Heart left ventricle (tissue), 16 donors: ENCODE data around the gene PIK3R1. TPM values are rescaled to one million over a fixed set of nuclear protein-coding genes. Genes with fewer than 3 reads are reported as not detected.

Experiments used
- ATAC-seq, 4 donors: fragments of 200-7000 bp; cut with Tn5 transposase; one replicate each; pipeline ENCODE4 v1.9.1; 2020 to 2022; ENCODE audit warnings: moderate library complexity in 4 of 4, mild to moderate bottlenecking in 3 of 4, moderate number of reproducible peaks in 1 of 4
- DNase-seq, 5 donors: peaks; one replicate each; pipeline ENCODE4 v3.0.0-alpha.2; 2020
- H3K27ac ChIP-seq, 12 donors: fragments of 200-600 bp; sonication (generic) in 4 of 12; one replicate each; pipeline versions ENCODE4 v1.5.0 to v1.8.0; 2016 to 2022; ENCODE audit warnings: mild to moderate bottlenecking in 2 of 12
- H3K27me3 ChIP-seq, 9 donors: fragments of 200-600 bp; sonication (generic) in 2 of 9; one replicate each; pipeline versions ENCODE4 v1.5.1 to v1.8.0; 2016 to 2022; ENCODE audit warnings: mild to moderate bottlenecking in 3 of 9
- H3K36me3 ChIP-seq, 9 donors: fragments of 200-600 bp; sonication (generic) in 2 of 9; one replicate each; pipeline versions ENCODE4 v1.5.0 to v1.8.0; 2018 to 2022; ENCODE audit warnings: mild to moderate bottlenecking in 2 of 9
- H3K4me1 ChIP-seq, 12 donors: fragments of 200-600 bp; sonication (generic) in 4 of 12; one replicate each; pipeline versions ENCODE4 v1.5.0 to v1.8.0; 2016 to 2022; ENCODE audit warnings: mild to moderate bottlenecking in 3 of 12
- H3K4me3 ChIP-seq, 12 donors: fragments of 200-600 bp; sonication (generic) in 4 of 12; one replicate each; pipeline versions ENCODE4 v1.5.0 to v1.8.0; 2017 to 2022; ENCODE audit warnings: mild to moderate bottlenecking in 9 of 12, moderate library complexity in 4 of 12
- H3K9me3 ChIP-seq, 12 donors: fragments of 200-600 bp; sonication (generic) in 4 of 12; one replicate each; pipeline versions ENCODE4 v1.5.0 to v1.8.0; 2016 to 2022; ENCODE audit warnings: mild to moderate bottlenecking in 1 of 12
- POLR2A ChIP-seq, 2 donors: fragments of 450-650 bp; IDR thresholded peaks; one replicate each; pipeline ENCODE4 v1.6.1; 2017; ENCODE audit warnings: antibody characterized with exemption in 2 of 2, mild to moderate bottlenecking in 2 of 2, moderate library complexity in 2 of 2
- WGBS, 4 donors: extraction: QIAGEN DNeasy Blood & Tissue Kit in 2 of 4; methylation state at CpG; one replicate each; pipeline versions ENCODE4 v1.1.5 to v1.1.7; 2013 to 2018; 5-methylcytosine and 5-hydroxymethylcytosine counted together
- intact Hi-C, 10 donors: fragments of 100-400 bp; cut with DNase I; formaldehyde crosslinking; loops; one replicate each; pipeline versions ENCODE4 v1.11.1 to v1.14.2; 2022
- polyA plus RNA-seq, 2 donors: library from polyadenylated mRNA; stranded (reverse); fragments of 200-250 nt; gene quantifications; one replicate each; pipeline ENCODE4 v1.2.3, GENCODE V29; 2013
- total RNA-seq, 9 donors: library from RNA; depleted of rRNA in 2 of 9; stranded (reverse); fragments of >200 nt in 2 of 9; fragmentation: NEBNext Ultra II Directional in 3 of 9; extraction: Animal tissue kit (Norgen Biotek cat#: 25700) in 3 of 9; gene quantifications; one replicate each; pipeline versions ENCODE4 v1.1.0 to v1.2.4, GENCODE V29; 2016 to 2023
- TF ChIP-seq, protein P1 (sequence below), 12 donors: fragments of 200-600 bp; sonication (generic) in 4 of 12; IDR thresholded peaks; one replicate each; pipeline versions ENCODE4 v1.5.0 to v1.8.0; 2018 to 2022; ENCODE audit warnings: antibody characterized with exemption in 12 of 12, mild to moderate bottlenecking in 5 of 12
- donor health status: ischemic (EF 13 %, LVEDD 7.1; RV severe dilation, severe dysfunction).
- donor health status: healthy with polysubstance abuse.
- donor health status: DM: no; HTN: yes; CAD: no.
- donor health status: DM: no; HTN: no; CAD: no.
- donor health status: ischemic (EF 25% LVEDD 6.9; RV normal size, moderate dysfunction).
- donor health status: ischemic (EF 25% LVEDD 5.7; RV mildly dilated, moderate dysfunction).
- donor health status: healthy.
- donor health status: DM: yes; HTN: yes; CAD: no.
- donor health status: ischemic (EF 35%, LVEDD 5.7; RV mildly dilated, moderate dysfunction).
- donor health status: nonischemic (EF 11% LVEDD 7.7; RV severe dilation, severe dysfunction).
- donor health status: DM: yes; HTN: yes; CAD: no.
- donor health status: PGD.
- donor health status: ischemic (EF 29% LVEDD 5.4; RV normal size, mild dysfunction).
- donor health status: nonischemic (EF 23%, LVEDD 6.1; RV moderate dilation, normal function).

The PIK3R1 gene
- total and polyA plus RNA-seq, 11 donors = 16.3 to 221 (median 102) TPM

DNA sequence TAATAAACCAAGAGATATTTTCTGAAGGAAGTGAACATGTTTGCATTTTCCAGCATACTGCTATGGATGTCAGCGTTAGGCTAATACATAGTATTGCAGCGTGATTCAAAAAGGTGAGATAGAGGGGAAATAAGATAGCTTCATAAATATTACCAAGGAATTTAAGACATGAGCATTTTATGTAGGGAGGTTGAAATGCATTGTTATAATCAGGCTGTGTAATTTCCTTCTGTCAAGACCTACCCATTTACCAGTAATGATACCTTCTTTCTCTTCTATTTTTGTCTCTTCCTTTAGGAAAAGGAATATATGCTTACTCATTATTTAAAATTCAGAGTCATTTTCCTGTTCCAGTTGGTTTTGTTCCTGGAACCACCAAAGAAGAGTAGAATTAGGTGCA lies 33.3 kb downstream of the PIK3R1 start:
- intact Hi-C loops = no loop called here
- H3K27ac ChIP-seq = peak overlapping the region in 7 of 12 donors; percentile 4 to 85 (median 78)
- no peak overlapping the region for H3K4me3 ChIP-seq
- TF ChIP-seq POLR2A (IDR thresholded peaks at IDR 0.05) = no peak
- TF ChIP-seq, protein P1, sequence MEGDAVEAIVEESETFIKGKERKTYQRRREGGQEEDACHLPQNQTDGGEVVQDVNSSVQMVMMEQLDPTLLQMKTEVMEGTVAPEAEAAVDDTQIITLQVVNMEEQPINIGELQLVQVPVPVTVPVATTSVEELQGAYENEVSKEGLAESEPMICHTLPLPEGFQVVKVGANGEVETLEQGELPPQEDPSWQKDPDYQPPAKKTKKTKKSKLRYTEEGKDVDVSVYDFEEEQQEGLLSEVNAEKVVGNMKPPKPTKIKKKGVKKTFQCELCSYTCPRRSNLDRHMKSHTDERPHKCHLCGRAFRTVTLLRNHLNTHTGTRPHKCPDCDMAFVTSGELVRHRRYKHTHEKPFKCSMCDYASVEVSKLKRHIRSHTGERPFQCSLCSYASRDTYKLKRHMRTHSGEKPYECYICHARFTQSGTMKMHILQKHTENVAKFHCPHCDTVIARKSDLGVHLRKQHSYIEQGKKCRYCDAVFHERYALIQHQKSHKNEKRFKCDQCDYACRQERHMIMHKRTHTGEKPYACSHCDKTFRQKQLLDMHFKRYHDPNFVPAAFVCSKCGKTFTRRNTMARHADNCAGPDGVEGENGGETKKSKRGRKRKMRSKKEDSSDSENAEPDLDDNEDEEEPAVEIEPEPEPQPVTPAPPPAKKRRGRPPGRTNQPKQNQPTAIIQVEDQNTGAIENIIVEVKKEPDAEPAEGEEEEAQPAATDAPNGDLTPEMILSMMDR (IDR thresholded peaks at IDR 0.05) = no peak
- H3K36me3 ChIP-seq = no peaks in the 10 kb centered on the region
- no peaks in the 10 kb centered on the region for H3K9me3 ChIP-seq
- no peaks in the 10 kb centered on the region for H3K27me3 ChIP-seq
- DNase-seq = no peak
- 67 to 74% (median 70%) methylated on average over 2 of the region's 2 CpGs for whole genome bisulfite sequencing, 4 donors
- no peak for ATAC-seq
- peaks cover 12 to 98% (median 79%) of the 10 kb centered on the region in 12 donors for H3K4me1 ChIP-seq

GRCh38 chr5:68249520-68249919 lies 34.0 kb downstream of the PIK3R1 start:
- ATAC-seq = no peak
- no peaks in the 10 kb centered on the region for H3K9me3 ChIP-seq
- DNase-seq = no peak
- intact Hi-C loops = no loop called here
- no peaks in the 10 kb centered on the region for H3K27me3 ChIP-seq
- WGBS, 4 donors = 80 to 92% (median 85%) methylated on average over 2 of the region's 2 CpGs
- H3K36me3 ChIP-seq = no peaks in the 10 kb centered on the region
- TF ChIP-seq, protein P1 (IDR thresholded peaks at IDR 0.05) = no peak
- no peak for TF ChIP-seq POLR2A (IDR thresholded peaks at IDR 0.05)
- no peak overlapping the region for H3K4me3 ChIP-seq
- peaks cover 9 to 99% (median 81%) of the 10 kb centered on the region in 12 donors for H3K4me1 ChIP-seq
- peak overlapping the region in 10 of 12 donors; percentile 53 to 85 (median 77) for H3K27ac ChIP-seq

DNA sequence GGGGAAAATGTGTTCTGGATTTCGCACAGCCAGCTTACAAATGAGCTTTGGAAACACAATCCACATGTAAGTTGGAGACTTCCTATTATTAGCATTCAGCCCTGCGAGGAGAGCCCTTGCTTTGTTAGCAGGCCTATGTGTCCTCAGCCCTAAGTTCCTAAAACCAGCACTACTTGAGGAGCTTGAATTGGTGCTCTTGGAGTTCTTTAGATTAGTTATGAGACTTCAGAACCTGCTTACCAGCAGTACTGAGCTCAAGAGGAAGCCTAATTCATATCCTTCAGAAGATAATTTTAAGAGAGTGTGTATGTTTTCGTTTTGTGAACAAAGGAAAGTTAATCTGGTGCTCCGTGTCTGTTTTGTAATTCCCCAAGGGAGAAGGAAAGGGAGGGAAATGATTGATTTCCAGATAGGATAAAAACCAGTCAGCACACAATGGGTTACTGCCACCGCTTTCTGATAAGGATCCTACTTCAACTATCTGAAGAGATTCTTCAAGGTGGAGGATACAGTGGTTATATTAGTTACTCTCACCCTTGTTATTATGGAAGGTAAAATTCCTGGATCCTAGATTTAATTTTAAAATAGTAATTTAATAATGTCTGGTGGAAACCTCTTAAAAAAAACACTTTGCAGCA lies 35.2 kb downstream of the PIK3R1 start:
- peak overlapping the region; percentile 31 to 85 (median 77) for H3K27ac ChIP-seq
- peak overlapping the region in 3 of 12 donors; percentile 1 to 5 (median 2) for H3K4me3 ChIP-seq
- H3K27me3 ChIP-seq = no peaks in the 10 kb centered on the region
- DNase-seq (no peak), ATAC-seq (peak in 2 of 4 donors; percentile 23 to 44)
- H3K4me1 ChIP-seq = peaks cover 9 to 99% (median 81%) of the 10 kb centered on the region in 12 donors
- TF ChIP-seq POLR2A (IDR thresholded peaks at IDR 0.05) = no peak
- TF ChIP-seq, protein P1 (IDR thresholded peaks at IDR 0.05) = no peak
- no peaks in the 10 kb centered on the region for H3K9me3 ChIP-seq
- 24 to 28% (median 26%) methylated on average over 5 of the region's 5 CpGs for WGBS, 4 donors
- intact Hi-C loops = loop anchor here (2.0 to 10.0 kb wide), 9 partner anchors 33 to 1006 kb away; partner anchors contain the start of gene PIK3R1 (in 9 of the 10)
- H3K36me3 ChIP-seq = no peaks in the 10 kb centered on the region

DNA sequence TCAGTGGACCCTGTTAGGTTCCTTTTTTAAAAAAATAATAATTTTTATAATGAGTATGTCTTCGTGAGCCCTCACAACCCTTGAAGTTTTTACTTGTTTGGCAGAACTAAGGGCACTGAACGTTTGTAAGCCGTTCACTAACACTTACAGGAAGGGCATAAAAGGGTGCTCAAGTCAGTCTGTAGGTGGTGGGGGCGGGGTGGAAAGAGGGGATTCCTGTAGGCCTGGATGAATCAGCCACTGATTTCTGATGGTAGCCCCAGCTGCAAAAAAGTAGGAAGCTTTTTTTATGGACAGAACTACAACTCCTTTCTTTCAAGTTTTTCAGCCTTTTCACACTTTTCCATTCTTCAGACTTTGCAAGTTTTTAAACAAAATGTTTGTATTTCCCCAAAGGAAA lies 35.8 kb downstream of the PIK3R1 start:
- TF ChIP-seq POLR2A (IDR thresholded peaks at IDR 0.05) = no peak
- TF ChIP-seq, protein P1 (IDR thresholded peaks at IDR 0.05) = no peak
- H3K4me1 ChIP-seq = peaks cover 9 to 99% (median 84%) of the 10 kb centered on the region in 12 donors
- ATAC-seq (peak in 3 of 4 donors; percentile 28 to 29 (median 28)), DNase-seq (peak in 2 of 5 donors; percentile 40 to 47)
- peak overlapping the region in 2 of 12 donors; percentile 2 to 3 for H3K4me3 ChIP-seq
- no peaks in the 10 kb centered on the region for H3K27me3 ChIP-seq
- H3K9me3 ChIP-seq = no peaks in the 10 kb centered on the region
- WGBS, 4 donors = 24 to 35% (median 33%) methylated on average over 4 of the region's 4 CpGs
- H3K27ac ChIP-seq = peak overlapping the region; percentile 31 to 85 (median 77)
- intact Hi-C loops = loop anchor here (2.0 to 10.0 kb wide), 9 partner anchors 34 to 1007 kb away; partner anchors contain the start of gene PIK3R1 (in 9 of the 10)
- no peaks in the 10 kb centered on the region for H3K36me3 ChIP-seq
